Coronary artery (tissue), 2 donors: ENCODE data around the gene ZSWIM8.
"Not testable (repeated sequence)": the region's sequence is repeated elsewhere in the genome, so short reads cannot be mapped to it uniquely, and the experiment has no call there.

Experiments
- DNase-seq: peaks from one replicate; pipeline ENCODE4 v3.0.0-alpha.2; 2017; ENCODE audit warnings: low spot score
- H3K27ac ChIP-seq, 2 donors: fragments of 200-600 bp; sonication (generic); one replicate each; pipeline ENCODE4 v1.5.1; 2016 to 2019
- H3K4me3 ChIP-seq: fragments of 200-600 bp; sonication (generic); 2 replicates; pipeline ENCODE4 v1.5.1; 2016; ENCODE audit warnings: mild to moderate bottlenecking, moderate library complexity
- TF ChIP-seq, protein P1 (sequence below): fragments of 200-600 bp; sonication (generic); IDR thresholded peaks from one replicate; pipeline ENCODE4 v1.5.1; 2019; ENCODE audit warnings: antibody characterized with exemption

ZSWIM8 gene, protein sequence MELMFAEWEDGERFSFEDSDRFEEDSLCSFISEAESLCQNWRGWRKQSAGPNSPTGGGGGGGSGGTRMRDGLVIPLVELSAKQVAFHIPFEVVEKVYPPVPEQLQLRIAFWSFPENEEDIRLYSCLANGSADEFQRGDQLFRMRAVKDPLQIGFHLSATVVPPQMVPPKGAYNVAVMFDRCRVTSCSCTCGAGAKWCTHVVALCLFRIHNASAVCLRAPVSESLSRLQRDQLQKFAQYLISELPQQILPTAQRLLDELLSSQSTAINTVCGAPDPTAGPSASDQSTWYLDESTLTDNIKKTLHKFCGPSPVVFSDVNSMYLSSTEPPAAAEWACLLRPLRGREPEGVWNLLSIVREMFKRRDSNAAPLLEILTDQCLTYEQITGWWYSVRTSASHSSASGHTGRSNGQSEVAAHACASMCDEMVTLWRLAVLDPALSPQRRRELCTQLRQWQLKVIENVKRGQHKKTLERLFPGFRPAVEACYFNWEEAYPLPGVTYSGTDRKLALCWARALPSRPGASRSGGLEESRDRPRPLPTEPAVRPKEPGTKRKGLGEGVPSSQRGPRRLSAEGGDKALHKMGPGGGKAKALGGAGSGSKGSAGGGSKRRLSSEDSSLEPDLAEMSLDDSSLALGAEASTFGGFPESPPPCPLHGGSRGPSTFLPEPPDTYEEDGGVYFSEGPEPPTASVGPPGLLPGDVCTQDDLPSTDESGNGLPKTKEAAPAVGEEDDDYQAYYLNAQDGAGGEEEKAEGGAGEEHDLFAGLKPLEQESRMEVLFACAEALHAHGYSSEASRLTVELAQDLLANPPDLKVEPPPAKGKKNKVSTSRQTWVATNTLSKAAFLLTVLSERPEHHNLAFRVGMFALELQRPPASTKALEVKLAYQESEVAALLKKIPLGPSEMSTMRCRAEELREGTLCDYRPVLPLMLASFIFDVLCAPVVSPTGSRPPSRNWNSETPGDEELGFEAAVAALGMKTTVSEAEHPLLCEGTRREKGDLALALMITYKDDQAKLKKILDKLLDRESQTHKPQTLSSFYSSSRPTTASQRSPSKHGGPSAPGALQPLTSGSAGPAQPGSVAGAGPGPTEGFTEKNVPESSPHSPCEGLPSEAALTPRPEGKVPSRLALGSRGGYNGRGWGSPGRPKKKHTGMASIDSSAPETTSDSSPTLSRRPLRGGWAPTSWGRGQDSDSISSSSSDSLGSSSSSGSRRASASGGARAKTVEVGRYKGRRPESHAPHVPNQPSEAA (N-terminal part only)

DNA sequence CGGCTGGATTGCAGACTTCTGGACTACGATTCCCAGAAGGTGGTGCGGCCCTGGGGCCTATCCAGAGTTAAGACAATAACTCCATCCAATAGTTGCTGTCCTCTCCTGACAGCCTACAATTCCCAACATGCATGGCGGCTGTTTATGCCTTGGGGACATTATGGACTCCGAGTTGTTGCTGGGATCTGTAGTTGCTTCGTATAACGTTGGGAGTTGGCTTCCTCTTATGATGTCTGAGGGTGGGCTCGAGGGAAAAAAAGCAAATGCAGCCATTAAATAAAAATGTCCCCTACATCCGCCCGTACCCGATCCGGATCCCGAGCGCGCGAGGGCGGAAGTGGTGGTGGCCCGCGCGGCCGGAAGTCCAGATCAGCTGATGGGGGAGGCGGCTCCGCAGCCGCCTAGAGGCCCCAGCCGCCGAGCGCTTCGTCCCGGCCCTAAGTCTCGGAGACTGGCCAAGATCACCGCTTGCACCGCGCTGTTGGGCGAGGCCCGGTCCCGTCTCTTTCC lies at the start of gene ZSWIM8:
ZSWIM8 (plus strand) TSS at position 396 of the 510 bp plus-strand sequence. CDS start 273 bp downstream, outside the sequence.
- TF ChIP-seq, protein P1, sequence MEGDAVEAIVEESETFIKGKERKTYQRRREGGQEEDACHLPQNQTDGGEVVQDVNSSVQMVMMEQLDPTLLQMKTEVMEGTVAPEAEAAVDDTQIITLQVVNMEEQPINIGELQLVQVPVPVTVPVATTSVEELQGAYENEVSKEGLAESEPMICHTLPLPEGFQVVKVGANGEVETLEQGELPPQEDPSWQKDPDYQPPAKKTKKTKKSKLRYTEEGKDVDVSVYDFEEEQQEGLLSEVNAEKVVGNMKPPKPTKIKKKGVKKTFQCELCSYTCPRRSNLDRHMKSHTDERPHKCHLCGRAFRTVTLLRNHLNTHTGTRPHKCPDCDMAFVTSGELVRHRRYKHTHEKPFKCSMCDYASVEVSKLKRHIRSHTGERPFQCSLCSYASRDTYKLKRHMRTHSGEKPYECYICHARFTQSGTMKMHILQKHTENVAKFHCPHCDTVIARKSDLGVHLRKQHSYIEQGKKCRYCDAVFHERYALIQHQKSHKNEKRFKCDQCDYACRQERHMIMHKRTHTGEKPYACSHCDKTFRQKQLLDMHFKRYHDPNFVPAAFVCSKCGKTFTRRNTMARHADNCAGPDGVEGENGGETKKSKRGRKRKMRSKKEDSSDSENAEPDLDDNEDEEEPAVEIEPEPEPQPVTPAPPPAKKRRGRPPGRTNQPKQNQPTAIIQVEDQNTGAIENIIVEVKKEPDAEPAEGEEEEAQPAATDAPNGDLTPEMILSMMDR = no peak
- DNase-seq = peak; percentile 91
- H3K27ac ChIP-seq = peak within 1 kb of the TSS; percentile 89 to 94
- peak within 1 kb of the TSS; percentile 92 for H3K4me3 ChIP-seq

DNA sequence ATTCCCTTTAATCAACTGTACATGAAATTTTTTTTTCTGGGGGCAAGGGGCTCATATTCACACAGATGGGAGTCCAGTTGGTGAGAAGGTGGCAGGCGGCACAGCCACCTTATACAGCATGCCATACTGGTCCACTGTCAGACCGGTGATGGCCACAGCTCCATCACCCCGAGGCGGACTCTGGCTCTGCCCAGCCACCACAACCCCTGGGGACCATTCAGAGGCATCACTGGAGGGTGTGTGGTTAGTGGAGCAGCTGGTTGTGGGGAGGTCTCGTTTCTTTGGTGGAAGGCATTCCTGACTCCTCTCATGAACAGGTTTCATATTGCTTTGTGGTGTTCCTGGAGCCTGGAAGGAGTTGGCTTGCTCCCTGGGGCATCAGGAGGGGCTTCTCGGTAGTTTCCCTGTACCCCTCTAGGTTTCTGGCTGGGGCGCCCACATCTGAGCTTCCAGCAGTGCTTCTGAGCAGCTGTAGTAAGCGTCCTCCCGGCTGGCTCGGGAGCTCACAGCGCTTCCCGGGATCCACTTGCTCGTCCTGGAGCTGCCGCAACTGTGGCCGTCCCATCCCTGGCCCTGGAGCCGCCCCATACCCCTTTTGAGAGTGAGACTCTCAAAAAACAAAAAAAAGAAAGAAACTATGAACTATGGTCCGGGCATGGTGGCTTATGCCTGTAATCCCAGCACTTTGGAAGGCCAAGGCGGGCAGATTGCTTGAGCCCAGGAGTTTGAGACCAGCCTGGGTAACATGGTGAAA lies 44.7 kb upstream of the ZSWIM8 start:
- H3K4me3 ChIP-seq, DNase-seq, H3K27ac ChIP-seq: not testable (repeated sequence)

DNA sequence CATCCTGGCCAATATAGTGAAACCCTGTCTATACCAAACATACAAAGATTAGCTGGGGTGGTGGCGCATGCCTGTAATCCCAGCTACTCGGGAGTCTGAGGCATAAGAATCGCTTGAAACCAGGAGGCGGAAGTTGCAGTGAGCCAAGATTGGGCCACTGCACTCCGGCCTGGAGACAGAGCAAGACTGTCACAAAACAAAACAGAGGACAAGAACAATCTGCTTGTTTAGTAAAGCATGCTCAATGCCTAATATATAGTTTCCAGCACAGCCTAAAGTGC lies 43.0 kb upstream of the ZSWIM8 start:
- TF ChIP-seq, protein P1 = no peak
- Histone ChIP-seq H3K27ac (peak overlapping the region in 1 of 2 donors; percentile 11), H3K4me3 (no peak overlapping the region)
- DNase-seq = no peak

DNA sequence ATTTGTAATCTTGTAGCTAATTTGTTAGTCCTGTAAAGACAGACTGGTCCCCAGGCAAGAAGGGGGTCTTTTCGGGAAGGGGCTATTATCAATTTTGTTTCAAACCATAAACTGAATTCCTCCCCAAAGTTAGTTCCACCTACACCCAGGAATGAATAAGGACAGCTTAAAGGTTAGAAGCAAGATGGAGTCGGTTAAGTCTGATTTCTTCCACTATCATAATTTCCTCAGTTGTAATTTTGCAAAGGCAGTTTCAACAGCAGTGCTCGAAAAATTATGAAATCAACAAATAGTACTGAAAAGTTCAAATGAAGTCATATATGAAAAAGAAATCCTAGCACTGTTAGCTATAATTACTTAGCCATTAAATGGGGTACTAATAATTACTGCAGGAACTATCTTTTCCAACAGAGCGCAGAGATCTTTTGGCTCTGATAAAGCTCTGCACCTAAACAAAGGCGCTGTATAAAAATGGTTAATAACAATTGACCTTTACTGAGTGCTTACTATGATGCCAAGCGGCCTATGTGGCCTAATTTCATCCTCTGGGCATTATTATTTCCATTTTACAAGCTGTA lies 42.0 kb upstream of the ZSWIM8 start:
- Histone ChIP-seq H3K27ac (peak overlapping the region; percentile 80 to 94), H3K4me3 (peak overlapping the region; percentile 72)
- DNase-seq = no peak
- TF ChIP-seq, protein P1 = no peak

DNA sequence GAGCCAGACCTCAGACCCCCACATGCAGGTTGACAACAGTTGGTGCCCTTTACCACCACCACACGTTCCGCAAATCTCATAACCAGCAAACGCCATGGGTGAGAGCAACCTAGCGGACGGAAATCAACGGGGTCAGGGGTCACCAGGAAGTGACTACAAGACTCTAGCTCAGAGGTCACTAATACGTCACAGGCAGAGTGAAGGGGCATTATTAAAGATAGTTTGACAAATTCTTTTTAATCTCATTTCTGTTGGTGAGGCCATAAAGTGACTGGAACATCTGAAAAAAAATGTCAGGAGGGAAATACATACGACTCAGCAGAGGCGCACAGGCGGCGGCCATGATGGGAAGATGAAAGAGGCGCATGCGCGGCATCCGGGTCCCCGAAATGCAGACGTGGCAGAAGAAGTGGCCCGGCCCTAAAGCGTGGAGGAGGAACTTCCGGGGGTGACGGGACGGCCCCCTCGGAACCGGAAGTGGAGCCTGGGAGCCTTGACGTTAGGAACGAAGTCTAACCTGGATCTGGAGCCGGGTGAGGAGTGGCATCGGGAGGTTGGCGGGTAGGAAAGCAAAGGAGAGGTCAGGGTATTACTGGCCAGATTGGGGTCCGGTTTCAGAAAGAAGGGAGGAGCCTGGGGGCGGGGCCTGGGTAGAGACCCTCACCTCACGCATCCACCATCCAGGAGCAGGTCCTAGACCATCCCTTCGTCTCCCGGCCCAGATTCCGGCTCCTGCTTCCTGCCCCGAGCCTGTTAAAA lies 41.3 kb upstream of the ZSWIM8 start, which contains the start of gene SEC24C:
SEC24C (plus strand) TSS at position 468 of the 759 bp plus-strand sequence. CDS start 2,461 bp downstream, outside the sequence.
- peak; percentile 98 for DNase-seq
- TF ChIP-seq, protein P1 = no peak
- H3K4me3 ChIP-seq = peak within 1 kb of the TSS; percentile 72
- H3K27ac ChIP-seq = peak within 1 kb of the TSS; percentile 80 to 94

DNA sequence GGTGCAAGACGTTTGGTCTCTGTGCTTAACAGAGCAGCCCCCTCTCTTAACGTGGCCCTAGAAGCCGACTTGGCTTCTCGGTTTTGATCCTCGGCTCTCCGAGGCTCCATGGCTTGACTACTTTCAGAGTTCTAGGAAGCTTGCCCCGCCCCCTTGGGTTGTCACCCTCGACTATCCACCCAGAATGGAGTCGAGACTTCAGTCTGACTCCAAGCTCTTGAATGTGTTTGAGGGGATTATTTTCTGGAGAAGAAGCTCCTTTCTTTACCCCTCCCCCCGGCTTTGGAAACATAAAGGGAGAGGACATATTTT lies 40.8 kb upstream of the ZSWIM8 start:
- H3K27ac ChIP-seq = peak overlapping the region; percentile 80 to 94
- peak overlapping the region; percentile 72 for H3K4me3 ChIP-seq
- DNase-seq = no peak
- TF ChIP-seq, protein P1 = no peak
